HepG2 (cell line): ENCODE data around the gene RGMA. TPM values are rescaled to one million over a fixed set of nuclear protein-coding genes. Genes with fewer than 3 reads are reported as not detected.

Source experiments
- ATAC-seq: fragments of 200-7000 bp; cut with Tn5 transposase; 3 replicates; pipeline ENCODE4 v1.9.1; 2020; ENCODE audit warnings: mild to moderate bottlenecking, moderate library complexity
- BruUV-seq: library from RNA; stranded (reverse); fragments of 400-500 nt; replicated peaks from 2 replicates; lab custom pipeline; 2021; lab: Mats Ljungman, UMichigan
- CTCF ChIA-PET: fragments of 300-600 bp; formaldehyde crosslinking; extraction: SDS; loops from one replicate; lab custom pipeline; 2021; ENCODE audit warnings: low total read pairs, inconsistent platforms, low intra/inter-chr PET ratio; lab: Yijun Ruan, JAX
- POLR2A ChIA-PET: fragments of 350-600 bp; sonication (Branson Sonifier 250); formaldehyde crosslinking; loops from one replicate; lab custom pipeline; 2020; ENCODE audit warnings: antibody characterized with exemption, inconsistent platforms; lab: Yijun Ruan, JAX
- DNase-seq: peaks from one replicate; pipeline ENCODE4 v3.0.0-alpha.2; 2015; ENCODE audit warnings: low spot score
- FAIRE-seq: peaks from 3 replicates; lab custom pipeline; 2011; peaks lifted over from hg19 to GRCh38; lab: Jason Lieb, UNC
- H2AFZ ChIP-seq: one replicate; pipeline ENCODE4 v1.6.1; 2011; ENCODE audit warnings: low read length, inconsistent platforms
- H3K27ac ChIP-seq: fragments of 300-600 bp; 3 replicates; pipeline ENCODE4 v1.8.0; 2011; ENCODE audit warnings: mixed run types, mild to moderate bottlenecking, mixed read lengths, low read length, inconsistent platforms; ENCODE audit not compliant: insufficient read depth; ENCODE audit errors: extremely low read length
- H3K27me3 ChIP-seq, 2 experiments: fragments of 200-600 bp in 1 of 2; 2 replicates in 1 of 2; 3 replicates in 1 of 2; pipeline versions ENCODE4 v1.6.0 to v1.8.0; 2011; ENCODE audit warnings: low read length in 2 of 2, mild to moderate bottlenecking in 2 of 2, moderate library complexity in 2 of 2, inconsistent platforms in 1 of 2; ENCODE audit not compliant: insufficient read depth in 2 of 2, control insufficient read depth in 1 of 2
- H3K36me3 ChIP-seq, 2 experiments: fragments of 200-600 bp in 1 of 2; replicated peaks in 1 of 2; 2 replicates in 1 of 2; 3 replicates in 1 of 2; pipeline versions ENCODE4 v1.5.1 to v1.8.0; 2011; ENCODE audit warnings: low read length in 2 of 2, inconsistent platforms in 1 of 2; ENCODE audit not compliant: insufficient read depth in 2 of 2, control insufficient read depth in 1 of 2
- H3K4me1 ChIP-seq: 2 replicates; pipeline ENCODE4 v1.5.1; 2012; ENCODE audit warnings: low read length, inconsistent platforms; ENCODE audit not compliant: insufficient read depth
- H3K4me2 ChIP-seq: 2 replicates; pipeline ENCODE4 v1.6.0; 2011; ENCODE audit warnings: low read depth, low read length, inconsistent platforms
- H3K4me3 ChIP-seq, 3 experiments: fragments of 200-600 bp in 1 of 3; sonication (generic), shearing (Covaris generic) in 1 of 3; replicated peaks in 1 of 3; 2 replicates each; pipeline ENCODE4 v1.5.1; 2011 to 2016; ENCODE audit warnings: low read length in 3 of 3, inconsistent platforms in 2 of 3, low read depth in 2 of 3, mild to moderate bottlenecking in 2 of 3, control low read depth in 1 of 3, mixed read lengths in 1 of 3; ENCODE audit not compliant: insufficient read depth in 1 of 3
- H3K79me2 ChIP-seq: one replicate; pipeline ENCODE4 v1.6.1; 2011; ENCODE audit warnings: low read length, inconsistent platforms; ENCODE audit not compliant: insufficient read depth
- H3K9ac ChIP-seq: 2 replicates; pipeline ENCODE4 v1.6.0; 2011; ENCODE audit warnings: mild to moderate bottlenecking, low read depth, low read length, inconsistent platforms; ENCODE audit not compliant: insufficient read depth
- H3K9me3 ChIP-seq: 2 replicates; pipeline ENCODE4 v1.5.1; 2012; ENCODE audit warnings: mild to moderate bottlenecking, low read length
- H4K20me1 ChIP-seq: 2 replicates; pipeline ENCODE4 v1.6.0; 2011; ENCODE audit warnings: inconsistent platforms, mild to moderate bottlenecking, low read length, moderate library complexity; ENCODE audit not compliant: insufficient read depth
- EHMT2 ChIP-seq: fragments of 200-600 bp; sonication (generic); IDR thresholded peaks from 2 replicates; pipeline ENCODE4 v1.7.0; 2017; ENCODE audit warnings: antibody characterized with exemption, low read depth, low read length, borderline replicate concordance
- FOXO1 ChIP-seq: sonication (generic); formaldehyde crosslinking; IDR thresholded peaks from 2 replicates; pipeline ENCODE4 v1.4.0; 2020; ENCODE audit warnings: missing genetic modification reagents
- HMG20B ChIP-seq: conservative IDR thresholded peaks from 2 replicates; pipeline ENCODE4 v1.6.1; 2016; ENCODE audit warnings: missing genetic modification reagents, missing compliant biosample characterization
- ISX ChIP-seq: sonication (generic); formaldehyde crosslinking; conservative IDR thresholded peaks from 2 replicates; pipeline ENCODE4 v1.5.0; 2020; ENCODE audit warnings: missing genetic modification reagents
- NR2F2 ChIP-seq: IDR thresholded peaks from 2 replicates; pipeline ENCODE4 v1.6.1; 2012; ENCODE audit warnings: low read depth, inconsistent platforms, borderline replicate concordance
- PHF5A ChIP-seq: IDR thresholded peaks from one replicate; pipeline ENCODE4 v1.6.1; 2018; ENCODE audit warnings: low read depth, missing genetic modification reagents; ENCODE audit not compliant: unreplicated experiment
- POLR2AphosphoS5 ChIP-seq: IDR thresholded peaks from 2 replicates; pipeline ENCODE4 v1.6.1; 2012; ENCODE audit warnings: low read depth, low read length
- SMAD1 ChIP-seq: sonication (generic); formaldehyde crosslinking; IDR thresholded peaks from 2 replicates; pipeline ENCODE4 v1.4.0; 2020; ENCODE audit warnings: missing genetic modification reagents, low read depth, mild to moderate bottlenecking, borderline replicate concordance
- XBP1 ChIP-seq: sonication (generic); formaldehyde crosslinking; IDR thresholded peaks from 2 replicates; pipeline ENCODE4 v1.5.0; 2020; ENCODE audit warnings: missing genetic modification reagents
- ZNF124 ChIP-seq: sonication (generic); formaldehyde crosslinking; IDR thresholded peaks from 2 replicates; pipeline ENCODE4 v1.4.0; 2020; ENCODE audit warnings: missing genetic modification reagents
- WGBS: methylation state at CpG from one replicate; pipeline ENCODE4 v1.1.6; 2017; ENCODE audit warnings: low lambda C conversion rate; 5-methylcytosine and 5-hydroxymethylcytosine counted together
- in situ Hi-C: cut with HindIII; loops from 2 replicates; pipeline ENCODE4 v1.10.0; 2017; ENCODE audit warnings: low pct_unique_long_range_greater_than_20kb; ENCODE audit not compliant: extremely low pct_ligation_motif_present
- intact Hi-C: fragments of 100-400 bp; cut with micrococcal nuclease; formaldehyde crosslinking; loops from one replicate; pipeline ENCODE4 v1.10.0; 2022; ENCODE audit not compliant: unreplicated experiment
- polyA plus RNA-seq, 8 experiments: library from polyadenylated mRNA; depleted of rRNA in 3 of 8; stranded (reverse) in 7 of 8; unstranded in 1 of 8; fragments of >200 nt; fragmentation: Illumina TruSeq in 4 of 8; extraction: Trizol in 4 of 8; gene quantifications; 2 replicates each; pipeline versions ENCODE4 v1.2.1 to v1.2.3, GENCODE V29; 2011 to 2016; ENCODE audit warnings: low read depth in 4 of 8, missing spikeins in 1 of 8, mixed read lengths in 1 of 8; ENCODE audit not compliant: insufficient read depth in 1 of 8
- total RNA-seq, 5 experiments: library from RNA; depleted of rRNA; stranded (reverse); fragments of >200 nt; fragmentation: Illumina TruSeq; extraction: Trizol; gene quantifications; 2 replicates each; pipeline ENCODE4 v1.2.3, GENCODE V29; 2016; ENCODE audit warnings: low read depth in 1 of 5
- TF ChIP-seq, protein P1 (sequence below): sonication (generic); formaldehyde crosslinking; IDR thresholded peaks from 2 replicates; pipeline ENCODE4 v1.4.0; 2020; ENCODE audit warnings: low read depth, mild to moderate bottlenecking, missing genetic modification reagents
- TF ChIP-seq, protein P2 (sequence below): sonication (generic); formaldehyde crosslinking; IDR thresholded peaks from 2 replicates; pipeline ENCODE4 v1.9.0; 2022; ENCODE audit warnings: low read depth, missing genetic modification reagents
- TF ChIP-seq, protein P3 (sequence below): IDR thresholded peaks from 2 replicates; pipeline ENCODE4 v1.6.1; 2016; ENCODE audit warnings: missing compliant biosample characterization, missing genetic modification reagents, borderline replicate concordance
- TF ChIP-seq, protein P4 (sequence below): sonication (generic); formaldehyde crosslinking; IDR thresholded peaks from 2 replicates; pipeline ENCODE4 v1.8.0; 2022; ENCODE audit warnings: missing genetic modification reagents, mild to moderate bottlenecking, inconsistent platforms, borderline replicate concordance

Gene RGMA
- total and polyA plus RNA-seq, 2 of the 13 experiments (the other 11 are each of a cell fraction or from before 2014, with no cell fraction given): not detected

DNA sequence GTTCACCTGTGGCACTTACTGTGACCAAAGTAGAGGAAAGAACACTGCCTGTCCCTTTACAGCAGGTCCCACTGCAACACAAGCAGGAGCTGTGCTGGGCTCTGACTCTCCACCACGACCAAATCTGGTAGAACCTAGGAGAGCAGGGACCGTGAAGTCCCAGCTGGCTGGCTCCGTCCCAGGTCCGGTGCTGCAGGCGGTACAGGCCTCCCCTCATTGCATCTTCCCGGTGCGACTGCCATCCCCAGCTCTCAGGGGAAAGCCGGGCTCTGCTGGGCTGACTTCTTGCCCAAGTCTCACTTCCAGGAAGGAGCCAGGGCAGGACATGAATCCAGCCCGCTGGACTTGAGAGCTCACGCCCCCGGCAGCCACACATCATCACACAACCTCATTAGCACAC is 33.8 kb downstream of the RGMA start:
- intact Hi-C loops (no loop called here), in situ Hi-C loops (no loop called here)
- H3K4me1 ChIP-seq: no peaks in the 10 kb centered on the region
- H4K20me1 ChIP-seq: no peaks in the 10 kb centered on the region
- WGBS: no CpG with 5 or more reads among the region's 11 CpGs
- no peak overlapping the region for H3K4me3 ChIP-seq
- no TSS peak for BruUV-seq
- H3K4me2 ChIP-seq: no peak overlapping the region
- DNase-seq (no peak), ATAC-seq (no peak)
- H3K9me3 ChIP-seq: no peaks in the 10 kb centered on the region
- ChIA-PET CTCF (no interaction called here), POLR2A (no interaction called here)
- no peak overlapping the region for H2AFZ ChIP-seq
- no peak overlapping the region for H3K9ac ChIP-seq
- no peaks in the 10 kb centered on the region for H3K36me3 ChIP-seq
- H3K27me3 ChIP-seq: peaks cover 16 to 63% of the 10 kb centered on the region in 2 experiments; a peak in 4 of 5 replicates
- no peak for TF ChIP-seq NR2F2
- no peak for TF ChIP-seq POLR2AphosphoS5
- no peak for TF ChIP-seq XBP1 (CRISPR knock-in tag)
- TF ChIP-seq, protein P1, sequence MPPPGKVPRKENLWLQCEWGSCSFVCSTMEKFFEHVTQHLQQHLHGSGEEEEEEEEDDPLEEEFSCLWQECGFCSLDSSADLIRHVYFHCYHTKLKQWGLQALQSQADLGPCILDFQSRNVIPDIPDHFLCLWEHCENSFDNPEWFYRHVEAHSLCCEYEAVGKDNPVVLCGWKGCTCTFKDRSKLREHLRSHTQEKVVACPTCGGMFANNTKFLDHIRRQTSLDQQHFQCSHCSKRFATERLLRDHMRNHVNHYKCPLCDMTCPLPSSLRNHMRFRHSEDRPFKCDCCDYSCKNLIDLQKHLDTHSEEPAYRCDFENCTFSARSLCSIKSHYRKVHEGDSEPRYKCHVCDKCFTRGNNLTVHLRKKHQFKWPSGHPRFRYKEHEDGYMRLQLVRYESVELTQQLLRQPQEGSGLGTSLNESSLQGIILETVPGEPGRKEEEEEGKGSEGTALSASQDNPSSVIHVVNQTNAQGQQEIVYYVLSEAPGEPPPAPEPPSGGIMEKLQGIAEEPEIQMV (CRISPR knock-in tag): no peak
- TF ChIP-seq HMG20B (CRISPR knock-in tag): no peak
- TF ChIP-seq, protein P2, sequence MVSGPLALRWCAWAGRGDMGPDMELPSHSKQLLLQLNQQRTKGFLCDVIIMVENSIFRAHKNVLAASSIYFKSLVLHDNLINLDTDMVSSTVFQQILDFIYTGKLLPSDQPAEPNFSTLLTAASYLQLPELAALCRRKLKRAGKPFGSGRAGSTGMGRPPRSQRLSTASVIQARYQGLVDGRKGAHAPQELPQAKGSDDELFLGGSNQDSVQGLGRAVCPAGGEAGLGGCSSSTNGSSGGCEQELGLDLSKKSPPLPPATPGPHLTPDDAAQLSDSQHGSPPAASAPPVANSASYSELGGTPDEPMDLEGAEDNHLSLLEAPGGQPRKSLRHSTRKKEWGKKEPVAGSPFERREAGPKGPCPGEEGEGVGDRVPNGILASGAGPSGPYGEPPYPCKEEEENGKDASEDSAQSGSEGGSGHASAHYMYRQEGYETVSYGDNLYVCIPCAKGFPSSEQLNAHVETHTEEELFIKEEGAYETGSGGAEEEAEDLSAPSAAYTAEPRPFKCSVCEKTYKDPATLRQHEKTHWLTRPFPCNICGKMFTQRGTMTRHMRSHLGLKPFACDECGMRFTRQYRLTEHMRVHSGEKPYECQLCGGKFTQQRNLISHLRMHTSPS (CRISPR knock-in tag): no peak
- TF ChIP-seq FOXO1 (CRISPR knock-in tag): no peak
- TF ChIP-seq, protein P3, sequence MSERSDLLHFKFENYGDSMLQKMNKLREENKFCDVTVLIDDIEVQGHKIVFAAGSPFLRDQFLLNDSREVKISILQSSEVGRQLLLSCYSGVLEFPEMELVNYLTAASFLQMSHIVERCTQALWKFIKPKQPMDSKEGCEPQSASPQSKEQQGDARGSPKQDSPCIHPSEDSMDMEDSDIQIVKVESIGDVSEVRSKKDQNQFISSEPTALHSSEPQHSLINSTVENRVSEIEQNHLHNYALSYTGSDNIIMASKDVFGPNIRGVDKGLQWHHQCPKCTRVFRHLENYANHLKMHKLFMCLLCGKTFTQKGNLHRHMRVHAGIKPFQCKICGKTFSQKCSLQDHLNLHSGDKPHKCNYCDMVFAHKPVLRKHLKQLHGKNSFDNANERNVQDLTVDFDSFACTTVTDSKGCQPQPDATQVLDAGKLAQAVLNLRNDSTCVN (CRISPR knock-in tag): no peak
- no peak for TF ChIP-seq ZNF124
- no peak for TF ChIP-seq ISX (CRISPR knock-in tag)
- TF ChIP-seq PHF5A: no peak
- no peak for TF ChIP-seq EHMT2
- no peak for TF ChIP-seq SMAD1
- TF ChIP-seq, protein P4, sequence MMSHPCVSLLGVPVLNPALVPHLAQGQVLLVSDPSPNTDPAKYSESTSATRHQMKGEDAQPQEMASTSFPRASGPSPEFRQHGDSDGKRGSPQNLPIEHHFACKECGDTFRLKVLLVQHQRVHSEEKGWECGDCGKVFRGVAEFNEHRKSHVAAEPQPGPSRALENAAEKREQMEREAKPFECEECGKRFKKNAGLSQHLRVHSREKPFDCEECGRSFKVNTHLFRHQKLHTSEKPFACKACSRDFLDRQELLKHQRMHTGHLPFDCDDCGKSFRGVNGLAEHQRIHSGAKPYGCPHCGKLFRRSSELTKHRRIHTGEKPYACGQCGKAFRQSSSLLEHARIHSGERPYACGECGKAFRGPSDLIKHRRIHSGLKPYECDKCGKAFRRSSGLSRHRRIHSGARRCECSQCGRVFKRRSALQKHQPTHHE (CRISPR knock-in tag): no peak
- TF ChIP-seq, all 625 proteins: peak for 0
- FAIRE-seq: no peak
- no peaks in the 10 kb centered on the region for H3K79me2 ChIP-seq
- H3K27ac ChIP-seq: no peak overlapping the region
